CD4-positive, alpha-beta T cell treated with Interleukin-17A for 1 hour (primary cell): ENCODE measurements around the gene RPA1.

Experiments
- DNase-seq: peaks from one replicate; pipeline ENCODE4 v3.0.0-alpha.2; 2020

The RPA1 gene

GRCh38 chr17:1943436-1943831, 113.6 kb downstream of the RPA1 start:
- DNase-seq = no peak

DNA sequence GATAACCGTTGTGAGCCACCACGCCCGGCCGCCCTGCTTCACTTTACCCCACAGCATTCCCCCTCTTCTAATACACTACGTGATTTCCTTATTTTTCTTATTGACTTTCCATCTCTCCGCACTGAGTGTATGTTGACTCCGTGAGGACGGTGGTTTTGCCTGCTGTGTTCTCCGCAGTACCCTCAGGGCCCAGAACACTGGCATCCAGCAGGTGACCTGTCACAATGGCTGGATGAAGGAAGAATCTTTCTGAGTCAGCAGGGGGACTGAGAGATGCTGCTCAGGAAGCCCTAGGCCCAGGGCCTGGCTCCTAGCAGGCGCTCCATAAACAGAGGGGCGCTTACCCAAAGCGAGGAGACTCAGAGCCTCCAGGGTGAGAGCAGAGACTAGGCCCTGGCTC, 115.8 kb downstream of the RPA1 start:
- no peak for DNase-seq

DNA sequence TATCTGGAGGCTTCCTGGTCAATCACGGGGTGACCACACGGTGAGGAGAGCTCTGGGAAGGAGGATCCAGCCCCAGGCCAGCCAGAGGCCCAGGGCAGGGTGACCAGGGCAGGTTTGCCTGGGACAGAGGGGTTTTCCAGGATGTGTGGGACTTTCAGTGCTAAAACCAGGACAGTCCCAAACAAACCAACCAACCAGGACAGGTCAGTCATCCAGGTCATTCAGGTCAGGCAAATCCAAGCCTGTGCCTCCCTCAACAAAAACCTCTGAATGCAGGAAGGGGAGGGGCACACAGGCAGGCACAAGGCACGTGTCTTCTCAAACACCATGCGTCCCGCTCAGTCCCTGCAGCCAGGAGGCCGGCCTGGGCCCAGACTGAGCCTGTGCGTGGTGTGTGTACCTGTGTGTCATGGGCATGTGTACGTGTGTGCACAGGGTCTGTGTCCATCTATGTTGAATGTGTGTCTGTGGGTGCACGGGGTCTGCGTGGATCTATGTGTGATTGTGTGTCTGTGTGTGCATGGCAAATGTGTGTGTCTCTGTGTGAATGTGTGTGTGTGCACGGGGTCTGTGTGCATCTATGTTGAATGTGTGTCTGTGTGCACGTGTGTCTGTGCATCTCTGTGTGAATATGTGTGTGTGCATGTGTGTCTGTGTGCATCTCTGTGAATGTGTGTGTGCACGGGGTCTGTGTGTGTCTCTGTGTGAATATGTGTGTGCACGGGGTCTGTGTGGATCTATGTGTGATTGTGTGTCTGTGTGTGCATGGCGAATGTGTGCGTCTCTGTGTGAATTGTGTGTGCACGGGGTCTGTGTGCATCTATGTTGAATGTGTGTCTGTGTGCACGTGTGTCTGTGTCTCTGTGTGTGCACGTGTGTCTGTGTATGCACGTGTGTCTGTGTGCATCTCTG, 116.5 kb downstream of the RPA1 start:
- DNase-seq = no peak

DNA sequence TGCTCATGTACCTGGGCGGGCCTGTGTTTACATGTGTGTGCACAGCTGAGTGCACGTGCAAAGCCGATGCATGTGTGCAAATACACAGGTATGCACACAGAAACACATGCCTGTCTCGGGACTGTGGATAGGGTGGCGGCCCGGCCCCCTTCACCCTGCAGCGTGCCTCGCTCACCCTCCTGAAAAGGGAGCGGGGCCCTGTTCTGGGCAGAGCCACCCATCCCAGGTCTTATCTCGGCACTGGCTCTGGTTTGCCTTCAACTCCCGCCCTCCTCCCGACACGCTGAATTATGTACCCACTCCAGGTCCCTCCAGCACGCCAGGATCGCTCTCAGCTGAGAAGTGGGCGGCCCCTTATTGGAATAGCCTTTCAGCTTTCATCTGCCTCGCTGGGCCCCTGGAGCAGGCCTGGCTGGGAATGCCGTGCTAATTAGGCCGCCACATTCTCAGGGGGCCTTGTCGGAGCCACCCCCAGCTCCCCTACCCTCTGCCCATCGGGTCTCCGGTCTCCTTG, 117.5 kb downstream of the RPA1 start:
- no peak for DNase-seq

- no peak for DNase-seq
Observed at GRCh38 chr17:1947743-1948516, 118.1 kb downstream of the RPA1 start.

DNA sequence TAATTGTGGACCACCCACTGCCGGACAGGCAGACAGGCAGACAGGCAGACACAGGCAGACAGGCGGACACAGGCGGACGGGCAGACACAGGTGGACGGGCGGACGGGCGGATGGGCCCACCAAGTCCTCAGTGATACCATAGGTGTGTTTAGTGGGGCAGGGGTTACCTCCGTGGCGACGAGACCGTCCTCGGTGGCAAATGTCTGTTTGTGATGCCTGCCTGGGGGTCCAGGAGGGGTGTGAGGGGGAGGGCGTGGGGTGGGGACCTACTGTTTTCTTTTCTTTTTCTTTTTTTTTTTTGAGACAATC, 118.7 kb downstream of the RPA1 start:
- DNase-seq = no peak
